DMS153 treated with DMSO at 0.1 percent for 48 hours (cell line): ENCODE data around the gene CRIP1.

Source experiments
- DNase-seq: peaks from one replicate; lab custom pipeline; 2025; ENCODE audit not compliant: unreplicated experiment; lab: John Stamatoyannopoulos, UW

Gene CRIP1

DNA sequence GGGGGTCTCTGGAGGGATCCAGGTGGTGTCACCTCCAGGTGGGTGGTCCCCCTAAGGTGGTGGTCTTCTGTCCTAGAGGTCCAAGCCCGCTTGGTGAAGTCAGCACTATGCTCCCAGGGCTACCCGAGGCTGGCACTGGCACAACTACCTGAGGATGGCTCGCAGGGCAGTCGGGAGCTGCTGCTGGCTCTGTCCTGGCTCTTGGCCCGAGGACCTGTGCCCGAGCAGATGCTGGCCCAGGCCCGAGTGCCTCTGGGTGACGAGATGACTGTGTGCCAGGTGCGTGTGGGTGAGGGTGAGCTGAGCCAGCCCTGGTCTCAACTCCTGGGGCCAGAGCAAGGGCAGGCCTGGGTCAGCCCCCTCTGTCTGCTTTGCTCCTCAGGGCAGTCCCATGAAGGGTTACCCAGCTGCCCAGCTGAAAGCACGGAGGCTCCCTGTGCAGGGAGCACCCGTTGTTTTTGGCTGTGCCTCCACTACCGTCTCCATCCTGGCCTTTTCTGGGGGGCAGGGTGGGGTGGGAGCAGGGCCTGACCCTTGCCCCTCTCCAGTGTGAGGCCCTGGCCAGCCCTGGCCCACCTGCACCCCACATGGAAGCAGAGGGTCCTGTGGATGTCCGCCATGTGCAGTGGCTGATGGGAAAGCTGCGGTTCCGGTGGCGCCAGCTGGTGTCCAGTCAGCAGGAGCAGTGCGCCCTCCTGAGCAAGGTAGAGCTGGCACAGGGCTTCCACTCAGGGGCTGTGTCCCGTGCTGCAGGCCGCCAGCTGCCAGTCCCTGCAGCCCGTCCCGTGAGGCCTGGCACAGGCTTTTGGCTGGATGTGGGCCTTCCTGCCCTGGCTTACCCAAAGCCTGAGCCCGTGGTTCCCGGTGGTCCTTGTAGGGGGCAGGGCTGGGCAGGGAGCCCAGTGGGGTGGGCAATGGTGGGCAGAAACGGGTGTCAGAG lies 5.6 kb downstream of the CRIP1 start:
- no peak for DNase-seq

GRCh38 chr14:105492971-105493871 lies 6.5 kb downstream of the CRIP1 start:
- DNase-seq, result no peak

DNA sequence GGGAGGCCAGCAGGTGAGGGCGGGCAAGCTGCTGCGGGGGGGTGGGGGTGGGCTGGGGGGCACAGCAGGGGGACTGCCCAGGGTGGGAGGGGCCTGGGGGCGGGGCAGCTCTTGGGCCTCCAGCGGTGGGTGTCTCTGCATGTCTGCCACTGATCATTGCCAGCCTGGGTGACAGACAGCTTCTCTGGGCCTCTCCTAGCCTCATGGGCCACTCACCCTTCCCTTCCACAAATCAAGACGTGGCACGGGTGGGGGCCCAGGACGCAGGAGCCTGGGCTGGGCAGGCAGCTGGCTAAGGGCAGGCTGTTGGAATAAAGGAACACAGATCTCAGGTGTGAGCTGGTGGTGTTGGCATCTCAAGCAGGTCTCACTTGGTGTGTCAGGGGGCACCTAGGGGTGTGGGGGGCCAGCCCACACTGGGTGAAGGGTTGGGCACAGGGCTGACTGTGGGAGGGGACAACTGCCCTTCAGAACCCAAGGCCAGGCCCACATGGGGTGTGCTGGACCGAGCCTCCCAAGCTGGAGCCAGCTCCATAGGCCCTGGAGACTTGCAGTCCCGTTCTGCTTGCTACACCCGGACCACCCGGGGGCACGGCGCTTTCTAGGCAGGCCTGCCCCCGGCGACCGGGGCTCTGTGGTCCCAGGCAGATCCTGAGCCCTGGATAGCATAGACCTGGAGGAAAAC lies 7.4 kb downstream of the CRIP1 start:
- no peak for DNase-seq

GRCh38 chr14:105494606-105494929 lies 7.9 kb downstream of the CRIP1 start:
- DNase-seq, result no peak

DNA sequence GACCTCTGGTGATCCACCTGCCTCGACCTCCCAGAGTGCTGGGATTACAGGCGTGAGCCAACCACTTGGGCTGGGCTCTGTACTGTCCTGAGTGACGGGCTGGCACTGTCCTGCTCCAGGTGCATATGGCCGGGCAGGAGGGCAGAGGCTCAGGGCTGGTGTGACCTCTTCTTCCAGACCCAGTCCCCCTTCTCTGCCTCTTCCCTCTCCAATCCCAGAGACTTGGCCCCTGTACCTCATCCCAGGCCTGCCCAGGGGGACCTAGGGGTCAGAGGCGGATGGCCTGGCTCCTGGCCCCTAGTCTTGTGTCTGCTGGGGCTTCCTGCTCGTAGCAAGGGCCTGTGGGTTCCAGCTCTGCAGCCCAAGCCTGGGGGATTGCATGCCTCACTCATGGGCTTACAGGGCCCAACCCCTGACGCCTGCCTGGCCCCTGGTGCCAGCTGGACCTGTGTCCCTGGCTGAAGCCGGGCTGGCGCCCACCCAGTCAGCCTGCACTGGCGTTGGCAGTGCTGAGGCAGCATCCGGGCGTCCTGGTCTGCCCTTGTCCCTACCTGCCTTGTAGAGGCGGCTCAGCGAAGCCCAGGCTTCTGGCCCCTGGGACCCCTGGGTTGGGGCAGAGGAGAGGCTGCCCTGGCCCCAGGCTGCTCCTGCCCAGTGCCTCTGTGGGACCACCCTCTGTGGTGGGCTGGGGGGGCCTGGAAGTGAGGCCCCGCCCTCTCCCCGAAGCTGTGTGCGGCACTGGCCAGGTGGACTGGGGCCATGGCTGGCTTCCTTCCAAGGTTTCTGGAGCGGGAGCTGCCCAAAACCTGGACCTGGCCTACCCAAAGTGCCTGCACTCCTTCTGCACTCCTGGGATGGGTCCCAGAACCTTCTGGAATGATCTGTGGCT lies 8.7 kb downstream of the CRIP1 start:
- no peak for DNase-seq

DNA sequence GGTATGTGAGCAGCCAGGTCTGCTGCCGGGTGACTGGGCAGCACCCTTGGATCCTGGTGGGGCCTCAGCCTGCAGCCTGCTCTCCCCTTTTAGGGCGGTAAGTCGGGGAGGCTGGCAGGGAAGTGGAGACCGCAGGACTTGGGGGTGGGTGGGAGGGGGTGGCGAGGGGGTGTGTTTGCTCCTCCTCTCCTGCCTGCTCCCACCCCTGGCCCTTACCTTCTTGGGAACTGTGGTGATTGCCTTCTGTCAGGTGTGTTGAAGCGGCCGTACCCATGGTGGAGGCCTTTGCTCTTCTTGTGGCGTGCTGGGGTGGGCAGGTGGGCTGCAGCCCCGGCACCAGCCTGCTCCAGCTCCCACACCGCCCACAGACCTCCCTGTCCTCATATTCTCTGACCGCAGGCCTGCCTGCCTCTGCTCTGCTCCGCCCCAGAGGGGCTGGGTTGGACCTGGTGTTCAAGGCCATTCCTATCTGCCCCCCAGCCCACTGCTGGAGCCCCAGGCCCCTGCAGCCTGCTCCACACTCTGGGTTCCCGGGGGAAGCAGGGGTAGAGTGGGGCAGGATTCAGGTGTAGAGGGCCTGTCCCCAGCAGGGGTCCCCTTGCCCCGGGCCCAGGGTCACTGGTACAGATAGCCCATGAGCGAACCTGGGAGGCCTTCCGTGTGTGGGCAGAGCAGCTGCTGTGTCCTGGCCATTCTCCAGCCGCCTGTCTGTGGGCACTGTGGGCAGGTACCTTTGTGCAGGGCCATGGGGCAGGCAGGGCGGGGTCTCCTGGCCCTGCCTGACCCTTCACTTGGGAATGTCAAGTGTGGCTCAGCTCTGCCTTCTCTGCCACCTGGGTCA lies 9.5 kb downstream of the CRIP1 start:
- DNase-seq, result no peak

DNA sequence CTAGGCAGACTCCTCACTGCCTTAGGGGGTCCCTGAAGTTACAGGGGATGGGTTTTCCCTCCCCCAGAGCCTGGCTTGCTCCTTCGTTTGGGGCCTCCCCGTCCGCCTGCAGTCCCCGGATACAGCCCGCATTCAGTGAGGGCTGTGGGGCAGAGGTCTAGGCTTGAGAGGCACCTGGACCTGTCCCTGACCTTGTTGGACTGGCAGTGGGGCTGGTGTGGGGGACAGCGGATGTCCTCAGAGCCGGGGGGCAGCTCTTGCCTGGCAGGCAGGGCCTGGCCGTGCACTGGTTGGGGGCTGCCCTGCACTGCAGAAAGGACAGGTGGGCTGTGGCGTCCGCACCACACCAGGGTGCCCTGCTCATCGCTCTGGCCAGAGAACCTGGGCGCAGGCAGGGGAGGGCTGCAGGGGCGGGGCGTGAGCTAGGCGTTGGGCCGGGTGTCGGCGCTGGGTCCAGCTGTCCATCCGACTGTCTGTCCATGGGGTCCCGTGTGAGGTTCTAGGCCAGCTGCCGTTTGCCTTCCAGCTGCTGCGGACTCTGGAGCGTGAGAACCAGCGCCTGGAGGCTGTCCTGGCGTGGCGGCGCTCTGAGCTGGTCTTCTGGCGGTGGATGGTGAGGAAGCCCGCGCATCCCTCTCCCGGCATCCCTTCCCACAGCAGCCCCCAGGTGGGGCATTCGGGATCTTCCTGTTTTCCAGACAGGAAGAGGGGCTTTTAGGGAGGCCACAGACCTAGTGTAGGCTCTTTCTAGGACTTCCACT lies 10.3 kb downstream of the CRIP1 start:
- DNase-seq, result no peak

DNA sequence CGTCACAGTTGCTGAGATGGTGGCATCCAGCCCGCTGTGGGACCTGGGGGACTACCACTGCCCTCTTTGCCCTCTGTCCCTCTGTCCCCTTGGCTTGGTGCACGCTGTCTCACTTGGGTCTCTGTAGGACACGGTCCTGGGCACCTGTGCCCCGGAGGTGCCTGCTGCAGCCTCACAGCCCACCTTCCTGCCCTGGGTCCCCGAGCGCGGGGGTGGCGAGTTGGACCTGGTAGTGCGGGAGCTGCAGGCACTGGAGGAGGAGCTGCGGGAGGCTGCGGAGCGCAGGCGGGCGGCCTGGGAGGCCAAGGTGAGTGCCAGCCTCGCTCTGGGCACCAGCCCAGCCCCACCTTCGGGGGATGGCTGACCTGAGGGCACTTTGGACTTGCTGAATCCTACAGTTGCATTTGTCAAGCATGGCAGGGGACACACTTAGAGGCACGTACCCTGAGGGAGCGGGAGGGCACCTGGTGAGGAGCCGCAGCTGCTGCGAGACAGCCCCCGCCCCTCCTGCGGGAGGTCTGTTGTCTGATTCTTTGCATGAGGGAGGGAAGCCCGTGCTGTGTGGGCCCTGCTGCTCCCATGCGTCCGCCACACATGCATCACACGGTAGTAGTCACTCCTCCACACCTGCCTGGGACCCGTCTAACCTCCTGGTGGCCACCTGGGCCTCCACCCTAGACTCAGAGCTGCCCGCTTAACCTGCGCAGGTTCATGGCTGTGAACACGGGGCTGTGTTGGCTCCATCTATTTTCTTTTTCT lies 11.2 kb downstream of the CRIP1 start:
- no peak for DNase-seq

- no peak for DNase-seq
These were observed 12.0 kb downstream of the CRIP1 start for GRCh38 chr14:105498430-105499255.

DNA sequence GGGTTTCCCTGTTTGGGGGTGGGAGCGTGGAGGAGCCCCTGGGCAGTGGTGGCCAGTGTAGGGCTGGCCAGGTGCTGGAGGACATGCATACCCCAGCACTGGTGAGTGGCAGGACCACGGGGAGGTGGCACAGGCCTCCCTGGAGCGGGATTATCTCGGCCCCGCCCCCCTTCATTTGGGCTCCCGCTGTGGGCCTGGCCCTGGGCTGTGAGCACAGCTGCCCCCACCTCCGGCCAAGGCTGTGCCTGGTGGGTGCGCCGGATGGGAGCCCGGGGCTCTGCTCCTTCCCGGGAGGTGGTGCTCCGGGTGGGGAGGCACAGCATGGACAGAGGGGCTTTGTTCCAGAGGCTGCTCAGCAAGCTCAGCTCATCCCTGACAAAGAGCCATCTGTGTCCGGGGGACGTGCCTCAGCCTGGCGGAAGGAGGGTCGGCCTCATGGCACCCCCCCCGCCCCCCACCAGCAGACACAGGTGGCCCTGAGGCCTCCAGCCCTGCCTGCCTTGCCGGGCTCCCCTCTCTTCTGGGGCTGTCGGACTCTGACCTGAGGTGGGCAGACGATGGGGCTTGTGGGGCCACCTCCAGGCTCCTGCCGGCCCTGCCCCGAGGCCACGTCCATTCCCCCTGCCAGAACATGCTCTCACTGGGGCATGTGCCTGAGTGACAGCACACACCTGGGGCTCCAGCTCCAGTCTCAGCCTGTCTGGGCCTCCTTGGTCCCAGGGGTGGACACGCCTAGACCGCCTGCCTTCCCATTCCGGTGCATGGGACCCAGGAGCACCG lies 12.8 kb downstream of the CRIP1 start:
- DNase-seq, result no peak

DNA sequence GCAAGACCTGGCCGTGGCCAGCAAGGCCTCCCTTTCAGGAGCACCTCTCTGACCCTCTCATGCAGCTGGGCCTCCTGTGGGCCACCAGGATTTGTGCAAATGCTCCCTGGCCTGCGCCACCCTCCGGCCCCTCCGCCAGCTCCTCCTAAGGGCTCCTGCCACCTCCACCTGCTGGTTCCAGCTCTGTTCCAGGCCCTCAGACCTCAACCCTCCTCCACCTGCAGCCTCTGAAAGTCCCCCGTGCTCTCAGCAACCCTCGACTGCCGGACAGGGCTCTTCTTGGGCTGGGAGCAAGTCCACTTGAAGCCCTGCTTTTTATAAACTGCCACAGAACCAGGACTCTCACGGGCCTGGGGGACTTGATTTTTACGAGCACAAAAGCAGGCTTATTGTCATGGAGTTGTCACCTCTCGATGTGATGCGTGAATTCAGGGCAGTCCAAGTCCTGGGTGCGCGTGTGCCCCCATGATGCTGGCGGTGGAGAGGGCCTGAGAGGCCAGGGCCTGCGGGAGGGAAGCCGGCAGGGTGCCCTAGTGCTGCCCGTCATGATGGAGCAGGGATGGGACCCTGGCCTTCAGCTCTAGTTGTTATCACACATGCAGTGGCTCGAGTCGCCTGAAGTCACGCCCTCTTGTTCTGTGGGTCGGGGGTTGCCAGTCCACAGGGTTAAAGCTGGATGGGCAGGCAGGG lies 13.5 kb downstream of the CRIP1 start:
- no peak for DNase-seq

DNA sequence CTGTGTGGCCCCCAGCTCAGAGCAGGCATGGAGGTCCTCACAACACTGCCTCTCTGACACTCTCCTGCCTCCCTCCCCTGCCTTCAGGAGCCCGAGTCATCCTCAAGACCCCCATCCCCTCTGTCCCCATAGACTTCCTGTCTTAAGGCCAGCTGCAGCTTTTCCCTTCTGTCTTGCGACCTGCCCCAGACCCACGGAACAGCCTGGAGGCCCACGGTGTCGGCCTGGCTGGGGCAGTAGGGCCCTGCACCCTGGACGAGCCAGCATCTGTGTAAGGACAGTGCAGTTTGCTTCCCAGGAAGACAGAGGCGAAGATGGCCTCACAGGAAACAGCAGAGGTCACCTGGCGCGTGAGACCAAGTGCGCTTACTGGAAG lies 14.0 kb downstream of the CRIP1 start:
- DNase-seq, result no peak

GRCh38 chr14:105501504-105502291 lies 15.0 kb downstream of the CRIP1 start:
- no peak for DNase-seq

DNA sequence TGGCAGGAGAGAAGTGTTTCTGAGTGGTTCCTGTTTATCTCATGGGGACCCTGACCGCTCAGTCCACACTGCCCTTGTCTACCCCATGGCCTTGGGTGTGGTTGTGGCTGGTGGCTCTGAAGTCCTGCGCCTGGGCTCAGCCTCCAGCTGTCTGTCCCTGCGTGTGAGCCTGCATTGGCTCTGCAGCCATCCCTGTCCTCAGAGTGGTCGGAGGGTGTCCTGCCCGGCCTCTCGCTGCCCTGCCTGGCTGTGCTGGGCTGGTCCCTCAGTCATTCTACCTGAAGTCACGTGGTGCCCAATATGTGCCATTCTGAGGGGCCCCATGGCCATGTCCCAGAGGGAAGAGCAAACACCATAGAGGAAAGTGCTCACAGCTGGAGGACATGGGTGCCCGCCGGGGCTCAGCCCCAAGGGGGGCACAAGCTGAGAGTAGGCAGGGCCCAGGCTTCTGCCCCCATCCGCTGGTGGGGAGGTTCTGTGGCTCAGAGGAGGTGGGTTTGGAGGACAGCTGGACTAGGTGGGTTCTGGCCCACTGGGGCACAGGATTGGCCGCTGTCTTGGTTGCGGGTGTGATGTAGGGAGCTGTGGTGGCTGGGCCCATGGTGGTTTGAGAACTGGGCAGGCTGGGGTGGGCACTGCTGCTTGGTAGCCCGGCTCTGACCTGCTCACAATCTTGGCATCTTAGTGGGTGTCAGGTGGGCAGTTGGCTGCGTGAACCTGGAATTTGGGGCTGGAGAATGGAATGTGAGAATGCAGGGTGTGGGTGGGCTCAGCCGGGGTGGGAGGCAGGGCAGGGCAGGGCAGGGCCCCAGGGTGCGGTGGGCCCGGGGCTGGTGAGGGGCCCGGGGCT lies 16.0 kb downstream of the CRIP1 start:
- no peak for DNase-seq
